RWPE2 (cell line): Measurements from ENCODE around the gene PTPN2.

Experiments
- ATAC-seq: fragments of 200-7000 bp; cut with Tn5 transposase; 3 replicates; pipeline ENCODE4 v1.9.1; 2021; ENCODE audit warnings: low read depth
- DNase-seq: peaks from one replicate; pipeline ENCODE4 v3.0.0-alpha.2; 2020; ENCODE audit warnings: low spot score
- H3K27ac ChIP-seq: fragments of 450-650 bp; 2 replicates; pipeline ENCODE4 v1.5.1; 2017; ENCODE audit warnings: mild to moderate bottlenecking; ENCODE audit not compliant: poor library complexity, severe bottlenecking
- H3K27me3 ChIP-seq: fragments of 250-450 bp; sonication (Bioruptor Pico); 2 replicates; pipeline ENCODE4 v1.5.1; 2021; ENCODE audit warnings: mild to moderate bottlenecking, moderate library complexity; ENCODE audit not compliant: insufficient read depth, poor library complexity, severe bottlenecking
- H3K36me3 ChIP-seq: fragments of 250-450 bp; sonication (Bioruptor Pico); 2 replicates; pipeline ENCODE4 v1.5.1; 2020; ENCODE audit warnings: low read depth, mild to moderate bottlenecking, moderate library complexity
- H3K4me1 ChIP-seq: fragments of 250-450 bp; sonication (Bioruptor Pico); 2 replicates; pipeline ENCODE4 v1.5.1; 2021; ENCODE audit warnings: mild to moderate bottlenecking, moderate library complexity; ENCODE audit not compliant: insufficient read depth, poor library complexity, severe bottlenecking
- H3K4me3 ChIP-seq: fragments of 250-450 bp; sonication (Bioruptor Pico); 2 replicates; pipeline ENCODE4 v1.5.1; 2021; ENCODE audit warnings: mild to moderate bottlenecking, moderate library complexity; ENCODE audit not compliant: severe bottlenecking
- H3K9me3 ChIP-seq: fragments of 250-450 bp; sonication (Bioruptor Pico); 2 replicates; pipeline ENCODE4 v1.5.1; 2021; ENCODE audit warnings: mild to moderate bottlenecking, moderate library complexity; ENCODE audit not compliant: severe bottlenecking
- TF ChIP-seq, protein P1 (sequence below): fragments of 450-650 bp; IDR thresholded peaks from one replicate; pipeline ENCODE4 v1.5.1; 2017; ENCODE audit warnings: mild to moderate bottlenecking, moderate library complexity; ENCODE audit not compliant: poor library complexity, severe bottlenecking

Gene PTPN2

DNA sequence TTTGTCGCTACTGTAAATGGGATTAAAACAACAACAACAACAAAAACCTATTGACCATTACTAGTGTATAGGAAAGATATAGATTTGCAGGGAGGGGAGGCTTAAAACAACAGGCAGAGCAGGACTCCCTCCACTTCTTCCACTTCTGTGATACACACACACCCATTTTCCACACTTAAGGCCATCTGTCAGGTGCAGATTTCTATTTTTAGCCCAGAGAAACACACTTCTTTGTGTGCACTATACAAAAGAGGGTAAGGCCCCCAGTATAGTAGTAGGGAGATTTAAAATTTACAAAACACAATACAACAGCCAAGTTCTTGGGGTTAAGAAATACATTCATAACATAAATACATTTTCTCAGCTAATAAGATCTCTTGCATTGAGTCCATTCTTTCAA is 22.4 kb downstream of the PTPN2 start:
- peaks cover 16% of the 10 kb centered on the region for H3K36me3 ChIP-seq
- ATAC-seq (no peak), DNase-seq (no peak)
- H3K27ac ChIP-seq: peak overlapping the region; percentile 73
- no peaks in the 10 kb centered on the region for H3K27me3 ChIP-seq
- H3K4me3 ChIP-seq: no peak overlapping the region
- H3K4me1 ChIP-seq: peaks cover 11% of the 10 kb centered on the region
- TF ChIP-seq, protein P1, sequence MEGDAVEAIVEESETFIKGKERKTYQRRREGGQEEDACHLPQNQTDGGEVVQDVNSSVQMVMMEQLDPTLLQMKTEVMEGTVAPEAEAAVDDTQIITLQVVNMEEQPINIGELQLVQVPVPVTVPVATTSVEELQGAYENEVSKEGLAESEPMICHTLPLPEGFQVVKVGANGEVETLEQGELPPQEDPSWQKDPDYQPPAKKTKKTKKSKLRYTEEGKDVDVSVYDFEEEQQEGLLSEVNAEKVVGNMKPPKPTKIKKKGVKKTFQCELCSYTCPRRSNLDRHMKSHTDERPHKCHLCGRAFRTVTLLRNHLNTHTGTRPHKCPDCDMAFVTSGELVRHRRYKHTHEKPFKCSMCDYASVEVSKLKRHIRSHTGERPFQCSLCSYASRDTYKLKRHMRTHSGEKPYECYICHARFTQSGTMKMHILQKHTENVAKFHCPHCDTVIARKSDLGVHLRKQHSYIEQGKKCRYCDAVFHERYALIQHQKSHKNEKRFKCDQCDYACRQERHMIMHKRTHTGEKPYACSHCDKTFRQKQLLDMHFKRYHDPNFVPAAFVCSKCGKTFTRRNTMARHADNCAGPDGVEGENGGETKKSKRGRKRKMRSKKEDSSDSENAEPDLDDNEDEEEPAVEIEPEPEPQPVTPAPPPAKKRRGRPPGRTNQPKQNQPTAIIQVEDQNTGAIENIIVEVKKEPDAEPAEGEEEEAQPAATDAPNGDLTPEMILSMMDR: no peak
- H3K9me3 ChIP-seq: no peaks in the 10 kb centered on the region

DNA sequence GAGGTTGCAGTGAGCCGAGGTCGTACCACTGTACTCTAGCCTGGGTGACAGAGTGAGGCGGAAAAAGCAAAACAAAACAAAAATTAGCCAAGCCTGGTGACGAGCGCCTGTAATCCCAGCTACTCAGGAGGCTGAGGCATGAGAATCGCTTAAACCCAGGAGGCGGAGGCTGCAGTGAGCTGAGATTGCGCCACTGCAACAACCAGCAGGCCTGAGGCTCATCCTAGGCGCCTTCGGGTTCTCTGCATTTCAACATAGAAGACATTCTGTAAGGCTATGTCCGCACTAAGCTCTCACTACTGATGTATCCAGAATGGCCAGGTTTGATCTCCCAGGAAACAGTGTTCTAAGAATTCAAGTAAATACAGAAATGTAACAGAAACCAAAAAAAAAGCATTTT is 23.5 kb downstream of the PTPN2 start:
- Histone ChIP-seq H3K4me1 (peaks cover 11% of the 10 kb centered on the region), H3K27ac (no peak overlapping the region), H3K36me3 (peaks cover 27% of the 10 kb centered on the region), H3K9me3 (no peaks in the 10 kb centered on the region), H3K27me3 (no peaks in the 10 kb centered on the region), H3K4me3 (no peak overlapping the region)
- TF ChIP-seq, protein P1: no peak
- ATAC-seq: no peak
- DNase-seq: no peak

- no peak for DNase-seq
- H3K36me3 ChIP-seq: peaks cover 29% of the 10 kb centered on the region
- no peak for ATAC-seq
- H3K4me3 ChIP-seq: no peak overlapping the region
- no peaks in the 10 kb centered on the region for H3K9me3 ChIP-seq
- TF ChIP-seq, protein P1: no peak
- no peak overlapping the region for H3K27ac ChIP-seq
- H3K4me1 ChIP-seq: peaks cover 11% of the 10 kb centered on the region
- H3K27me3 ChIP-seq: no peaks in the 10 kb centered on the region
Observed at GRCh38 chr18:12858991-12859390, 25.0 kb downstream of the PTPN2 start.

GRCh38 chr18:12857991-12858544 is 26.0 kb downstream of the PTPN2 start:
- TF ChIP-seq, protein P1: no peak
- H3K27ac ChIP-seq: no peak overlapping the region

GRCh38 chr18:12857215-12857905 is 26.7 kb downstream of the PTPN2 start:
- no peaks in the 10 kb centered on the region for H3K9me3 ChIP-seq
- no peak for DNase-seq
- H3K4me3 ChIP-seq: no peak overlapping the region
- H3K36me3 ChIP-seq: peaks cover 33% of the 10 kb centered on the region
- TF ChIP-seq, protein P1: no peak
- no peaks in the 10 kb centered on the region for H3K27me3 ChIP-seq
- H3K27ac ChIP-seq: no peak overlapping the region
- peaks cover 6% of the 10 kb centered on the region for H3K4me1 ChIP-seq
- no peak for ATAC-seq

More at GRCh38 chr18:12857991-12858544, 26.0 kb downstream of the PTPN2 start:
- Histone ChIP-seq H3K36me3 (peaks cover 29% of the 10 kb centered on the region), H3K4me3 (no peak overlapping the region), H3K4me1 (peaks cover 10% of the 10 kb centered on the region), H3K9me3 (no peaks in the 10 kb centered on the region), H3K27me3 (no peaks in the 10 kb centered on the region)
- ATAC-seq (no peak), DNase-seq (no peak)
